GM12865 (cell line): ENCODE measurements around the gene RANGRF.
A peak's percentile ranks its signal among the peaks of the same experiment; 100 is the strongest.

Experiments used
- DNase-seq: peaks from one replicate; pipeline ENCODE4 v3.0.0; 2010; ENCODE audit warnings: low read depth
- H3K4me3 ChIP-seq: 2 replicates; pipeline ENCODE4 v1.5.1; 2011; ENCODE audit warnings: mild to moderate bottlenecking, low read depth, low read length, control low read depth
- CTCF ChIP-seq: IDR thresholded peaks from 2 replicates; pipeline ENCODE4 v1.5.1; 2011; ENCODE audit warnings: low read length, control low read depth, low read depth, inconsistent platforms; ENCODE audit not compliant: insufficient read depth; ENCODE audit errors: missing control alignments

Gene RANGRF

DNA sequence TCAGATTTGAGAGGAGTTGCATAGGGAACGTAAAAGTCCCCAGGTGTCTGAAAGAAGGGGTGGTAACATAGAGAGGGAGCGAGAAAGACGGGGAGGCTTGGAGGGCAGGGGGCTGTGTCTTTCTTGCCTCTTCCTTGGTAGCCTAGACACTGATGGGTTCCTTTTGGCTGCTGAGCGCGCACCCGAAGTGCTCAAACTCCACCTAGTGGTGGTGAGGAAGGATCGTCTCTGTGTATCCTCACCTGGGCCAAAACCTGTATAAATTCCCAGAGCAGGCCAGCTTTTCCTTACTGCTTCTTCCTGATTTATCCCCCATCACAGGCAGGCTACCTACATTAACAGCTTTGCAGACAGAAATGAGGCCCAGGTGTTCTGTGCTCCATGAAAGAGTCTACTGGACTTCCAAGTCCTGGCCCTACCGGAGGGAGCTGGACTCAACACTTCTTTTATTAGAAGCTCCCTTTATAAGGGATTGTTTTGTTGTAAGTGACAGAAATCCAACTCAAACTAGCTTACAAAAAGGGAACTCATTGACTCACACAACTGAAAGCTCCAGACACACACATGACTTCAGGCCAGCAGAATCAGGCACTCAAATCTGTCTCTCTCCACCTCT, 12.3 kb downstream of the RANGRF start:
- H3K4me3 ChIP-seq: no peak overlapping the region
- peak; percentile 88 for TF ChIP-seq CTCF
- peak; percentile 80 for DNase-seq

DNA sequence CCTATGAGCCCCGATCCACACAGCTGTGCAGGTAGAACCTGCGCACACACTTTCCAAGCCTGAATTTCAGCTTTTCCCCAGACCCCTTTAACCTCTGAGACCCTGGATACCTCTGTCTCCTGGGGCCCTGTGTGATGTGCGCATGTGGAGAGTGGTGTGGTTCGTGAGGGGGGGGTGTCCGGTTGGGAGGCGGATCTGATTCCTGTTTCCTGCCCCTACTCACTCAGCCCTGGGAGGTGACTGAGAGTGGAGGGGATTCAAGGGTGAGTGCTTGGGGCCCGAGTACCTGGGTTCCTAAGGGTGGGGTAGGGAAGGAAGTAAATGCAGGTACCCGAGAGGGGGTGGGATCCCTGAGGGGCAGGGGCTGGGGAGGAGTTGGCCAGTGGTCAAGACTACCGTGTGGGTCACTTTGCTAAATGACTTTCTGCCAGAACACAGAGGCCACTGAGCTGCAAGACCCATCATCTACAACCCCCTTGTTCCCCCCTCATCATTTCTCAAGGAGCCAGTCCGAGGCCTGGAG, 22.2 kb downstream of the RANGRF start:
- no peak for TF ChIP-seq CTCF
- H3K4me3 ChIP-seq: no peak overlapping the region
- no peak for DNase-seq

DNA sequence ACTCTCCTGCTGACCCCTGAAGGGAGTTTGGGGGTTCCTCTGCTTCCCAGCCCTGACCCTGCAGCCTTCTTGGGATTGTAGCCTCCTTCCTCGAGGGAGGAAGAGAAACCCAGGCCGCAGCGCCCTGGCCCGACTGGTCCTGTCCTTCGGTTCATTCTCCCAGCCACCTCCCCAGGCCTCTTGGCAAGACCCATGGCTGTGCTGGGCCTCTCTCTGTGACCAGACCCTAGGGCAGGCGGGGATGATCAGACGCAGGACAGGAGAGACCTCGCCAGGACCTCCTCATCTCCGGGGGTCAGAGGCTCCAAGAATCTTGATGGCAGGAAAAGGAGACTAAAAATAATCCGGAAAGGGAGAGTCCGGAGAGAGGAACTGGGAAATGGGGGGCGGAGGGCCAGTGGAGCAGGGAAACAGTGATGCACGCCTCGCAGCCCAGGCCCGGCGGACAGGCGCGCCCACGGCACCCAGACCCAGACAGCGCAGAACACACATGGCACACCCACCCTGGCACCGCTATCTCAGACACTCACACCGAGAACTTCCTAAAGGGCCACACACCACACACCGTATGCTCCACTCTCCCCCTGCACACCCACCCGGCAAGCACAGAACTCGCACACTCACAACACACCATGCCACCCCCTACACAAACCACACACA, 22.8 kb downstream of the RANGRF start:
- H3K4me3 ChIP-seq: no peak overlapping the region
- no peak for TF ChIP-seq CTCF

GRCh38 chr17:8312251-8312650, 23.8 kb downstream of the RANGRF start:
- TF ChIP-seq CTCF: no peak
- DNase-seq: no peak
- H3K4me3 ChIP-seq: no peak overlapping the region

More for the DNA sequence above, 22.8 kb downstream of the RANGRF start:
- no peak for DNase-seq

GRCh38 chr17:8312726-8313600, 24.5 kb downstream of the RANGRF start:
- DNase-seq: no peak
- no peak overlapping the region for H3K4me3 ChIP-seq
- TF ChIP-seq CTCF: no peak

DNA sequence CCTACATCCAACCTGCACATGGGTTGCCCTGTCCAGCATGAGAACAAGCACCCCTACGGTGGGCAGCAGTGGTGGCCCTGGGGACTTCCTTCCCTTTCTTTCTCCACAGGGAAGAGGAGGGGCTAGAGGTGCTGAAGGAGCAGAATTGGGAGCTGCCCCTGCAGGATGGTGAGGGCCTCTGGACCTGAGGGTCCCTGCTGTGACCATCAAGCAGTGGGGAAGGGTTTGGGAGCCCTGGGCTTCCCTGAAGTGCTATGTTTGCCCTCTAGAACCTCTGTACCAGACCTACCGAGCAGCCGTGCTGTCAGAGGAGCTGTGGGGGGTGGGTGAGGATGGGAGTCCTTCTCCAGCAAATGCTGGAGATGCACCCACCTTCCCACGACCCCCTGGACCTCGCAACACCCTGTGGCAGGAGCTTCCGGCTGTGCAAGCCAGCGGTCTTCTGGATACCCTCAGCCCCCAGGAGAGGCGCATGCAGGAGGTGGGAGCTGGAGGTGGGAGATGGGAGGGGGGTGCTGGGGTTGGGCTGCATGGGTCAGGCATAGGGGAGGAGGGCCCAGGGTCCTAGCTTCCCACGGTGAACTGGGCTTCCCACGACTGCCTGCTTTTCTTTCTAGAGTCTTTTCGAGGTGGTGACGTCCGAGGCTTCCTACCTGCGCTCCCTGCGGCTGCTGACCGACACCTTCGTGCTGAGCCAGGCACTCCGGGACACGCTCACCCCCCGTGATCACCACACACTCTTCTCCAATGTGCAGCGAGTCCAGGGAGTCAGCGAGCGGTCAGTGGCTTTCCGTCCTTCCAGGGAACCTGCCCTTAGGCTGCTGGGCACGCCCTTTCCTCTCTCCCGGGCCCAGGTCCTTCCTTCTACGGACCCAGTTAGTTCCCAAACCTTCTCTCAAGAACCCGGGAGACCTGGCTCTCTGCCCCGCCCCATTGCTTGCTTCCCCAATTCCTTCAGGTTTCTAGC, 26.6 kb downstream of the RANGRF start:
- H3K4me3 ChIP-seq: no peak overlapping the region
- TF ChIP-seq CTCF: no peak
- DNase-seq: no peak
